ENCODE measurements around the gene LKAAEAR1. TPM values are rescaled to one million over a fixed set of nuclear protein-coding genes. Genes with fewer than 3 reads are reported as not detected.

Gene LKAAEAR1
- total and polyA plus RNA-seq, 8 donors, result 0.23 TPM; not detected in 7

- Histone ChIP-seq H3K27me3 (peaks cover 33 to 99% (median 72%) of the 10 kb centered on the region in 3 donors), H3K27ac (peak overlapping the region in 2 of 5 donors; percentile 5 to 44), H3K36me3 (no peaks in the 10 kb centered on the region), H3K4me3 (peak overlapping the region; percentile 24 to 47 (median 35)), H3K9me3 (no peaks in the 10 kb centered on the region), H3K4me1 (peaks cover 17 to 24% (median 19%) of the 10 kb centered on the region in 4 donors)
- TF ChIP-seq POLR2A (IDR thresholded peaks at IDR 0.05) (no peak), CTCF (IDR thresholded peaks at IDR 0.05) (no peak)
- 5 to 41% (median 16%) methylated on average over 12 to 49 of the region's 49 CpGs for WGBS, 5 donors
- no peak for DNase-seq
- intact Hi-C loops (cut with DNase I; ENCODE audit: low total_unique reads), result no loop called here
Measured at GRCh38 chr20:64047968-64048401, 36.2 kb downstream of the LKAAEAR1 start.

DNA sequence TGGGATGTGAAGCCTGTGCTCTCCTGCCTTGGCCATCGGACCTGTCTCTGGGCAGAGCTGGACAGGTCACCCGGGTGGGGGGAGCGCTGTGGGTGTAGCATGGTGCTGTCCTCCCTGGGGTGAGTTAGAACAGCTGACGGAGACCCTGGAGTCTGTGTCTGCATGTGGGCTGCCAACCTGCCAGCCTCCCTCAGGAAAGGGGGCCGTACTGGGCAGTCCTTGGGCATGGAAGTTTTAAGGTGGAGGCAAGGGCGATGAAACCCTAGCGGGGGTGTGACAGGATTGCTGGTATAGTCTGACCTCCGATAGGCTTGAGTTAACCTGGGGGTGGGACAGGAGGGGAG, 37.2 kb downstream of the LKAAEAR1 start:
- intact Hi-C loops (cut with DNase I; ENCODE audit: low total_unique reads), result no loop called here
- Histone ChIP-seq H3K27ac (no peak overlapping the region), H3K27me3 (peaks cover 33 to 99% (median 73%) of the 10 kb centered on the region in 3 donors), H3K36me3 (no peaks in the 10 kb centered on the region), H3K4me3 (peak overlapping the region; percentile 24 to 47 (median 35)), H3K4me1 (peaks cover 21 to 30% (median 25%) of the 10 kb centered on the region in 4 donors), H3K9me3 (no peaks in the 10 kb centered on the region)
- DNase-seq, result no peak
- 74 to 89% (median 84%) methylated on average over 8 of the region's 8 CpGs for WGBS, 5 donors
- no peak for TF ChIP-seq POLR2A (IDR thresholded peaks at IDR 0.05)
- TF ChIP-seq POLR2AphosphoS5 (IDR thresholded peaks at IDR 0.05), result no peak
- no peak for TF ChIP-seq CTCF (IDR thresholded peaks at IDR 0.05)
- TF ChIP-seq EP300 (IDR thresholded peaks at IDR 0.05), result no peak

DNA sequence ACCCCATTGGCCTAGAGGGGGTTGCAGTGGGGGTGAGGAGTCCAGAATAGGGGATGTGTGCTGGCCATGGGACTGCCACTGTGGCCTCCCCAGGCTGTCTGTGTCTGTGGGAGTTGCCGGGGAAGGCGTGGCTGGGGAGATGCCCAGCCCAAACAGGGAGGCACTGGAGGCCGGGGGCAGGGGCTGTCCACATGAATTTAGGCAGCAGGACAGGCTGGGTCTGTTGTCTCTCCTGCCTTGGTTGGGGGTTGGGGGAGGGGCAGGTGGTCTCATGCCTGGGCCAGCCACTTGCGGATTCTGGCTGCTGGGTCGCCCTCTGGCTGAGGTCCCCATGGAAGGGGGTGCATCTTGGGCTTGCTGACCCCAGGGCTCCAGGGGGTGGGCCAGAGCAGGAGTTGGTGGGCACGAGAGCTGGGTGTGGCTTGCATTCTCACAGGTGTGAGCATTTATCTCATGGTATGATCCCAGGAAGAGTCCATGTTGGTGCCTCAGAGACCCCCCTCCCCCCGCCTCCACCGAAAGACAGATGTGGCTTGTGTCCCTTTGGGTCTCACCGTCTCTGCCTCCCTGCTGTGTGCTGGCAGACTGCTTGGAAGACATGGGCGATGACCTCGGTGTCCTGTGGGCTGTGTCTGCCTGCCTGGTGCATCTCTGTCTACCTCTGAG, 38.7 kb downstream of the LKAAEAR1 start:
- DNase-seq, result peak in 1 of 2 donors; percentile 18
- Histone ChIP-seq H3K36me3 (no peaks in the 10 kb centered on the region), H3K27me3 (peaks cover 31 to 99% (median 73%) of the 10 kb centered on the region in 3 donors), H3K27ac (peak overlapping the region in 2 of 5 donors; percentile 4 to 24), H3K4me3 (peak overlapping the region in 1 of 4 donors; percentile 47), H3K4me1 (peaks cover 26 to 44% (median 36%) of the 10 kb centered on the region in 4 donors), H3K9me3 (no peaks in the 10 kb centered on the region)
- WGBS, 5 donors, result 52 to 67% (median 54%) methylated on average over 6 to 11 of the region's 11 CpGs
- intact Hi-C loops (cut with DNase I; ENCODE audit: low total_unique reads), result no loop called here
- TF ChIP-seq POLR2A (IDR thresholded peaks at IDR 0.05) (no peak), CTCF (IDR thresholded peaks at IDR 0.05) (no peak), POLR2AphosphoS5 (IDR thresholded peaks at IDR 0.05) (no peak), EP300 (IDR thresholded peaks at IDR 0.05) (no peak)

- intact Hi-C loops (cut with DNase I; ENCODE audit: low total_unique reads), result no loop called here
- H3K36me3 ChIP-seq, result no peaks in the 10 kb centered on the region
- no peak for TF ChIP-seq EP300 (IDR thresholded peaks at IDR 0.05)
- TF ChIP-seq POLR2A (IDR thresholded peaks at IDR 0.05), result no peak
- TF ChIP-seq POLR2AphosphoS5 (IDR thresholded peaks at IDR 0.05), result no peak
- TF ChIP-seq CTCF (IDR thresholded peaks at IDR 0.05), result no peak
- H3K4me1 ChIP-seq, result peaks cover 21 to 41% (median 37%) of the 10 kb centered on the region in 4 donors
- no peaks in the 10 kb centered on the region for H3K9me3 ChIP-seq
- 55 to 74% (median 62%) methylated on average over 8 to 14 of the region's 14 CpGs for WGBS, 5 donors
- H3K27ac ChIP-seq, result peak overlapping the region in 2 of 5 donors; percentile 4 to 24
- H3K27me3 ChIP-seq, result peaks cover 23 to 99% (median 73%) of the 10 kb centered on the region in 3 donors
- DNase-seq, result peak in 1 of 2 donors; percentile 44
- H3K4me3 ChIP-seq, result no peak overlapping the region
Measured at GRCh38 chr20:64044484-64045247, 39.5 kb downstream of the LKAAEAR1 start.
